Measurements from ENCODE around the gene CD226. TPM values are rescaled to one million over a fixed set of nuclear protein-coding genes. Genes with fewer than 3 reads are reported as not detected.
"Not testable (repeated sequence)": the region's sequence is repeated elsewhere in the genome, so short reads cannot be mapped to it uniquely, and the experiment has no call there.

Gene CD226
- polyA plus RNA-seq, 1 donor, result 0.67 TPM

DNA sequence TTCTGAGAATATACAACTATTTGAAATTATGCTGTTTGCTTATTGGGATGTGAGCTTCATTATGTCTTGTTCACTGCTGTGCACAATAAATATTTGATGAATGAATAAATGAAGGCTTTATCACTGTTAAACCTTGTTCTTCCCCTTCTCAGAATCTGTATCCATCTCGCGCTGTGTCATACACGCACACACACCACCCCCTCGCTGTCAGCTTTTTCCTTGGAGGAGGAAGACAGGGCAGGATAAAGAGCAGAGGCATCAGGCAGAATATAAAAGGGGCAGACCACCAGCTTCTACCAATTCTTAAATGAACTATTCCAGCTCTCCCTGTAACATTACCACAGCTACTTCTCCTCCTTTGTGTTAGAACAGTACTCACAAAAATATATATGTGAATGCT is 75.0 kb downstream of the CD226 start:
- DNase-seq (ENCODE audit: low read depth), result no peak

DNA sequence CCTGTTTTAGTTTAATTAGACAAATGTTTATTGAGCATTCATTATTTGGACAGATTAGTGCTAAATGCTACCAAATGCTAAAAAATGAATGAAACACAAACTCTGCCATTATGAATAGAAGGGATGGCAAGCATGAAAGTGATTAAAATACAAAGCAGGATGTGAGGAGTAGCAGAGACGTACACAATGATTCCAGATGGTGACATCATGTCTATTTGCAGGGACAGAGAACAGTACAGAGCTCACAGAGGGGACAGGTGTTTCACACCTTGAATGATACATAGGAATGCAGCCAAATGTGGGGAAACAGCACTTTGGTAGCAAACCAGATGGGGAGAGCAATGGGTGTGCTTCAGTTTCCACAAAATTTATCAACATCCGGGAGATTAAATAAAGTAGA is 76.3 kb downstream of the CD226 start:
- DNase-seq (ENCODE audit: low read depth), result no peak

DNA sequence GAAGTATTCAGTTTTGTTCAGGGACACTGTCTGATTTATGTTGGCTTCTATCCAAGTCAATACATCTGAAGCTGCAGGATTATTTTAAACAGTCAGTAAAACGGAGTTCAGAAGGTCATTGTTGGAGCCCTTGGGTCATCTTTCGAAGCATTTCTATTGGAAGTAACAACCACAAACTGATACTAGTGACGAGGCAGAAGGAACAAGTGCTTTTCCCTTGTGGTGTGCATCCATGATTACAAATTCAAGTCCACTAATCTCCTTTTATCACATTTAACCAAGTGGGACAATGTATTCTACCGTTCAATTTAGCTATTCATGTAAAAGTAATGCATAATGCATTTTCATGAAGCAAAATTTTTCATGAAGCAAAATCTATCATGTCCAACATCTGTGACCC is 76.9 kb downstream of the CD226 start:
- DNase-seq (ENCODE audit: low read depth), result no peak

DNA sequence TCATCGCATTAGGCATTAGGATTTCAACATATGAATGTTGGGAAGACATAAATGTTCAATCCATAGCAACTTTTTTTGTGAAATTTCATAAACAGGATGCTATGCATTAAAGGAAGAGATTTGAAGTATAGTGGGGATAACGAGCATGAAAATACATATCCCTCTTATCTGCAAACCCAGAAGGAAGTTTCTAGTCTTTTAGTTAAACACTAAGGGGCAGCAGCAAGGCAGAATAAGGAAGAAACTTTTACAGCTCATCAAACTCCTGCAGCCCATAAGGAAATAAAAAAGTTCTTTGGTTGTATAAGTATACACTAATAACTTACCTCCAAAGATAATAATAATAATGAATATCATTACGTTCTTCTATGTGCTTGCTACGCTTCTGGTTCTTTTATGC is 81.5 kb downstream of the CD226 start:
- DNase-seq (ENCODE audit: low read depth), result no peak

DNA sequence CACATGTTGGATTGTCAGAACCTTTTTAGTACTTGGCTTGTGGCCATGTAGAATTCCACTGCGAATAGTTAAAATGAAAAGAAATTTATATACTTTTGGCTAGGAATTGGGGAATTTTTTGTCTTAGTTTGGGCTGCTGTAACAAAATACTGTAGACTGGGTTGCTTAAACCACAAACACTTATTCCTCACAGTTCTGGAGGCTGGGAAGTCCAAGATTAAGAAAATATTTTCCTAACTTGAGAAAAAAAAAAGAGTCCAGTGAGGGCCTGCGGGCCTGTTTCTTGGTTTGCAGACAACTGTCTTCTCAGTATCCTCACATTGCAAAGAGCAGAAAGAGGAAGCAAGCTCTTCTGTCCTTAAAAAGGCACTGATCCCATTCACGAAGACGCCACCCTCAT is 81.9 kb downstream of the CD226 start:
- DNase-seq (ENCODE audit: low read depth), result no peak

DNA sequence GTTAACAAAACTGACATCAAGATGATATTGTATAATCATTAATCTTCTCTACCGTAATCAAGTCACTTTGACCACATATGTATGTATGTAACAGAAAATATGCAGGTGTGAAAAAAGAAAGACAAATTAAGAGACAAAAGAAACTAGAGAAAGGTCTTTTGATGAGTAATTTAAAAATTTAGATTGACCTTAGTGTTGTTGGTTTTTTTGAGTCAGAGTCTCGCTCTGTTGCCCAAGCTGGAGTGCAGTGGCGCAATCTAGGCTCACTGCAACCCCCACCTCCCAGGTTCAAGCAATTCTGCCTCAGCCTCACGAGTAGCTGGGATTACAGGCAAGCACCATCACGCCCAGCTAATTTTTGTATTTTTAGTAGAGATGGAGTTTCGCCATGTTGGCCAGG is 82.9 kb downstream of the CD226 start:
- not testable (repeated sequence) for DNase-seq (ENCODE audit: low read depth)

DNA sequence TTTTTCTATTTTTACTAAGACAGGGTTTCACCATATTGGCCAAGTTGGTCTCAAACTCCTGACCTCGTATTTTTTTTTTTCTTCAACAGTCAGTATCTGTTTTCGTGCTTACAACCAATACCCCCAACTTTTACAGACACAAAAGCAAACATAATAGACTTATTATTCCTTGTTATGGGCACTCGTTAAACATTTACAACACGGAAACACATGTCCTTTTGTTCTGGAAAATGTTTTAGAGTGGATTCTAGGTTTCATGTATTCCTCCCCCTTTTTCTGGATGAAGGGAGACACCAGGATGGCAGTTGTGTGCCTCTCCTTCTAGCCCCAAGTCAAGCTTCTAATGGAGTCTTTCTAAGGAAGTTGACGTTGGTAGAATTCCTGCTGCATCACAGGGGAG is 88.8 kb downstream of the CD226 start:
- DNase-seq (ENCODE audit: low read depth), result no peak

DNA sequence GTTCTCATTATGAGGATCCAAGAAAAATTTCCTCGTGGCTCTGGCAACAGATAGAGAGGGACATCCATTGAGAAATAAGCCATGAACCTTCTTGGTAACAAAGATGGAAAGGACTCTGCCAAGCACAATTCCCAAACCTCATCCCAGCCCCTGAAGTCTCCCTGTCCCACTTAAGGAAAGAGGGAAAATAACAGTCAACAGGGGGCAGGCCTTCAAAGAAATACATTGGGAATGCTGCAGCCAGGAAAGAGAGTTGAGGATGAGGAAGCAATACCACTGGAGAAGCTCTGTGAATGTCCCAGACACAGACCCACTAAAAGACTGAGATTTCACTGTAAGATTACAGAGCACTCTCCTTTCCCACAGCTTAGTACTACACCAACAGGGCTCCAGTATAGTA is 93.2 kb downstream of the CD226 start:
- no peak for DNase-seq (ENCODE audit: low read depth)

DNA sequence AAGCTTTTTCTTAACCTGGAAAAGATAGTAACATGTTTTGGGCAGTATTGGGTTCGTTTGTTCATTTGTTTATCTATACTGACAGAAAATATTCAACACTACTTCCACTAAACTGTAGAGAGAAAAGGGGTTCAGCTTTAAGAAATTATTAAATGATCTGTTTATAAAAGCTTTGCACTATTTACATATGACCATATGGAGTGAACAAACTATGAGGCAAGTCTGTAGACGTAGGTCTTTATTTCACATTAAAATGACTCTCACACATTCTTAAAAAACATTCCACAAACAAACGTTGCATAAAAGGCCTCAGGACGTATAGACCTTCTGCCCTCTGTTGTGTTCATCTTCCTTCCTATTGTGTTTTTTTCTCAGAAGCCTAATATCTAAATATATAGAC is 94.6 kb downstream of the CD226 start:
- no peak for DNase-seq (ENCODE audit: low read depth)

DNA sequence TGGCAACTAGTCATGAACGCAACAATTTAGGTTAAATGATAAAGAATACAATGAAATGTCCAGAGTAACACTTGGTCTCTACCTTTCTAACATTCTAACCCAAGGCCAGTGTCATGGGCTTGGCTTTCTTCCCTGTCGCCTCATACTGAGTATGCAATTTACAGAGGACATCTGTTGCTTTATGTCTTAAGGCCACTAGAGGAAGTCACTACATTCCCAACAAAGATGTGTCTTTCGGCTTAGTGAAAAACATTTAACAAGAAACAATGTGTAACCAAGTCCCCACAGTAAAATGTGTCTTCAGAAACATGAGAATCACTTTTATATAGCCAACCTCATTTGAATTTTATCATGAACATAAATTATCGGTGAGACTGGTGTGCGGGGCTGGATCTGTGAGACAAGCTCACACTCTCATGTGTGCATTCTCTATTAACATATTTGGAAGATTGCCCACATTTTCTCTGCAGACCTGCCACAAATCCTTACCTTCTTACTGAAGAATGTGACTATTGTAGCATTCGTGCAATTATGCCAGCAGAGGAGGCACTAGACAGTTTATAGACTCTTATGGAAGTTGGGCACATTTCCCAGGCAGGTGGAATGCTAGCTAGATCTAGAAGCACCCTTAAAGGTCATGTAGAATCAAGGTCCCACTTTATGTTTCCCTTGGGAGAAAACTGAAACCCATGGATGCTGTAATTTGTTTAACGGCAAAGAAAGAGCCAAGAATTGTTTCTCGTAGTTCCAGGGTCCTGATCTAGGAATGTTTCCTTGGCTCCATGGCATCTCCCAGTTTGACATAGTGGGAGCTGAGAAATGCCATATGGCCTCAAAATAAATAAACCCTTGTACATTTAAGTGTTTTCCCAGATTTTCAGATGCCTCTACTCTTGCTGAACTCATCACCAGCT is 101.8 kb downstream of the CD226 start:
- no peak for DNase-seq (ENCODE audit: low read depth)

DNA sequence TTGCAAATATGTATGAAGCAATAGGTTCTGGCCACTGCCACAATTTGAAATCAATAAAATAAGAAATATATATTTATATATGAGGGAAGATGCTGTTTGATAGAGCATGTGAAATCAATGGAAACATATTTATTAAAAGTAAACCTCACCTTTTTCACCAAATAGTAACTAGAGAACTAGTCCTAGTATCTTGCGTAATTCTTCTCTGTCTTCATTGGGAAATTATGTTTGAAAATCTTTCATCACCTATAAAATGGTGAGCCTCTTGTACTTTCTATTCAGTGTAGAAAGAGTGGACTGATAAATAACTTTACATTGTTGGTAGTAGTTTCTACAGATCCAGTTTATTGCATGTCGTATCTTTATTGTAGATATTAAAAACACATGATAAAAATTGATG is 103.0 kb downstream of the CD226 start:
- no peak for DNase-seq (ENCODE audit: low read depth)

DNA sequence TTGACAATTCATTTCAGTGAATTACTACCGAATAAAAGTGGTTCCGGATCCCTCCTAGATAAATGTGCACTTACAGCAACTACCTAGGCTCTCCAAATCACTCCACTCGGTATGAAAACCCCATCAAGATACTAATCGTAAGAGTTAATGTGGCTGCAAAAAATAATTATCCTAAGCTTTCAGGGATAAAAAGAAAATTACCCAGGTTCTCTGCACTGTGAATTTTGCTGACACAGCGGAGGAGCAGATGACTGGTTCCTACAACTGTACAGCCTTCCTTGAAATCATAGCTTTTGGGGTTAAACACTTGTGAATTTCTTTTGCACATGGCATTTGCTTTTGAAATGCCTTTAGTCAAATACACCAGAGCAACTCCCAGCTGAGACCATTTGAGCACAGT is 104.7 kb downstream of the CD226 start:
- DNase-seq (ENCODE audit: low read depth), result no peak

DNA sequence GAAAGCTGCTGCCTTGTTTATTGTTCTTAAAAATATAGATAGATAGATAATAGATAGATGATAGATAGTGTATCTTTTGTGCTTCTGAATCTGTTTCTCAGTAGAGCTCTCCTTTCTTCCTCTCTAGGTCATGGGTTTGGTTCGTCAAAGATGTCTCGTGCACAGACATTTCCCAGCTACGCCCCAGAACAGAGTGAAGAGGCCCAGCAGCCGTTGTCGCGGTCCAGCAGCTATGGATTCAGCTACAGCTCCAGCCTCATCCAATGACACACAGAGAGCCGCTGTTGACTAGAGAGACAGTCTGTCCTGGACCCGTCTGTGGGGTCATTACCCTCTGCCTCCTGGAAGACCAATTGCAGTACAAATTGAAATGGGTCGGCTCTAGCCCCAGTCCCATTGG is 106.6 kb downstream of the CD226 start:
- no peak for DNase-seq (ENCODE audit: low read depth)

DNA sequence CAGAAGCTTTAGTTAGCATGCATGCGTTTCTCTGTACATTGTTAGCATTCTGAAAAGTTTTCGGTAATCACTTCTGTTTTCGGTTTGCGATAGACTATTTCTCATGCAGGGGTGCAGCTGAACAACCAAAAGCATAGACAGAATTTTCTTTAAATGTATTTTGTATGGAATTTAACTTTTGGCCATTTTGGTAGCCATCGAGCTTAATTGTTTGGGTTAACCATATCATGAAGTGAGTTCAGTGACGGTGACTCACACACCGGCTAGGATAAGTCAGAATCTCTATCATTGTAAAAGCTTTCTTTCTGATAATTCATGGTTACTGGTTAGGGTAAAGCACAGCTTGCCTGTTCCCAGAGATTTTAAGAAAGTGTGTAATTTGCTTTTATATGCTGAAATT is 107.2 kb downstream of the CD226 start:
- DNase-seq (ENCODE audit: low read depth), result no peak

DNA sequence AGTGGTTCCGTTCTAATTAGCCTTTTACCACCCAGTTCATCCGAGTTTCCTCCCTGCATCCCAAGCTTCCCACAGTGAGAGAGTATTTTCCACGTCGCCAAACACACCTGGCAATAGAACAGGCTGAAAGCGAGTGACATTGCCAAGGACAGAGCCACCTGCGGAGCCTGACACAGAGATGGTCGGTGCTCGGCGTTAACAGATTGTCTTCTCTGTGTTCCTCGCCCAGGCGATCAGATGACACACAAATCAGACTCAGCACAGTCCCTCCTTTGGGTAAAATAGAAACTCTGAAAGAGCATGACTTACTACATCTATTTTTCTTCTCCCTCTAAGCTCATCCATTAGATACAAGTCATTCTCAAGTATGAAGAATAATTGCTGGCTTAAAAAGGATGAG is 107.7 kb downstream of the CD226 start:
- DNase-seq (ENCODE audit: low read depth), result no peak

DNA sequence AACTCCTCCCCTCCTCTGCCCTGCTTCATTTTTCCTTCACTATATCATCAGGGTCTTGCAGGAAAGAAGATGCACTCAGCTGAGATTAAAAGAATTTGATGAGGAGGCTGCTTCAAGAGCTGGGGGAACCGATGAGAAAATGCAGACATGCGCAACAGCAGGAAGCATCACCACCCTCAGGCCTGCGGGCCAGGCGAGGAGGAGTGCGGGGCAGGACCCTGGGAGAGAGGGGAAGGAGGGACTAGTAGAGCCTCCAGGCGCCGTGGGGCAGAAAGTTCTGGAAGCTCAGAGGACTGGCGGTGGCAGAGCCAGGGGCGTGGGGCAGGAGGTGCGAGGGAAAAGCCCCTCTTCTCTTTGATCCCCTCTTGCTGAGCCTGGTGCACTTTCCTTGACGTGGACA is 108.2 kb downstream of the CD226 start:
- no peak for DNase-seq (ENCODE audit: low read depth)

DNA sequence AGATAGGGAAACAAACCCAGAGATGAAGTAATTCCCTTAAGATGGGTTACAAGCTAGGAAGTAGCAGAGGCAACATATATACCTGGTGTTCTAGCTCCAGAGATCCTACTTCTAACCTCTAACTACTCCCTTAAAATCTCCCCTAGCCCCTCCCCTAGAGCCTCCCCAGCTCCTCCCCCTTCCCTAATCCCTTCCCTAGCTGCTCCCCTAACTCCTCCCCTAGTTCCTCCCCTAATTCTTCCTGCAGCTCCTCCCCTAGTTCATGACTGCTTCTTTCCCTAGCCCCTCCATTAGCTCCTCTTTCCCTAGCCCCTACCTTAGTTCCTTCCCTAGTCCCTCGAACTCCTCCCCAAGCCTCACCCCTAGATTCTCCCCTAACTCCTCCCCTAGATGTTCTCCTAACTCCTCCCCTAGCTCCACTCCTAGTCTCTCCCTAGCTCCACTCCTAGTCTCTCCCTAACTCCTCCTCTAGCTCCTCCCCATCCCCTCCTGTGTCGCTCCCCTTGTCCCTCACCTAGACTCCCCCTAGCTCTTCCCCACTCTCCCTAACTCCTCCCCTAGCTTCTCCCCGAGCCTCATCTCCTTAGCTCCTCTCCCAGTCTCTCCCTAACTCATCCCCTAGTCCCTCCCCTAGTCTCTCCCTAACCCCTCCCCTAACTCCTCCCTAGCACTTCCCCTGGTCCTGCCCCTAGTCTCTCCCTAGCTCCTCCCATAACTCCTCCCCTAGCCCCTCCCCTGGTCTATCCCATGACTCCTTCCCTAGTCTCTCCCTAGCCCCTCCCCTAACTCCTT is 108.9 kb downstream of the CD226 start:
- no peak for DNase-seq (ENCODE audit: low read depth)

DNA sequence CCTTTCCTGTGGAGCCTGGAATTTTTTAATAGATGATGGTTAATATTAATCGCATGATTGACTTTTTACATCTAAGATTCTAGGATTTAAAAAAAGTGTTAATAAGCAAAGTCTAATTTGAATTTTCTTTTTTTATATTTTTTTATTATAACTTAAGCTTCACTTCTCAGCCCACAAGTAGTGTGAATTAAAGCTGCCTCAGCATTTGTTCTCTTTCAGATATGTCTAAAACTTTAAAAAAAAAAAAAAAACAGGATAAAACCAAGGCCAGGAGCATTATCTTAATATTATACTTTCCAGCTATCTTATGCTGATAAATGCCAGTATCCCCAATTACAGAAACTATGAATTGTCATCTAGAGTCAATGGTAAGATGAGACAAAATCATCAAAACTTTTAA is 109.7 kb downstream of the CD226 start:
- DNase-seq (ENCODE audit: low read depth), result no peak

DNA sequence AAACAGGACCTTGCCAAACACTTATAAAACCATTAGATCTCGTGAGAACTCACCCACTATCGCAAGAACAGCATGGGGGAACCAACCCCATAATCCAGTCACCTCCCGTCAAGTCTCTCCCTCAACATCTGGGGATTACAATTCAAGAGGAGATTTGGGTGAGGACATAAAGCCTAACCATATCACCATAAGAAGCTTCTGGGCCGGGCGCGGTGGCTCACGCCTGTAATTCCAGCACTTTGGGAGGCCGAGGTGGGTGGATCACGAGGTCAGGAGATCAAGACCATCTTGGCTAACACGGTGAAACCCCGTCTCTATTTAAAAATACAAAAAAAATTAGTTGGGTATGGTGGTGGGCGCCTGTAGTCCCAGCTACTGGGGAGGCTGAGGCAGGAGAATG is 112.7 kb downstream of the CD226 start:
- DNase-seq (ENCODE audit: low read depth), result not testable (repeated sequence)

DNA sequence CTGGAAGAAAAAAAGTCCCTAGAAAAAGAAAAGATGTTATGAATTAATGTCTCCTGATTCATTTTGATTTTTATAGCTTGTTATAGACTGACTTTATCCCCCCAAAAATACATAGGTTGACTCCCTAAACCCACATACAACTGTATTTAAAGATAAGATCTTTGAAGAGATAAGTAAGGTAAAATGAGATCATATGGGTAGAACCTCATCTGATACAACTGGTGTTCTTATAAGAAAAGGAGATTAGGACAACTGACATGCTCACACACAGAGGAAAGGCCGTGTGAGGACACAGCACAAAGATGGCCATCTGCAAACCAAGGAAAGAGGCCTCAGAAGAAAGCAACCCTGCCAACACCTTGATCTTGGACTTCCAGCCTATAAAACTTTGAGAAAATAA is 117.5 kb downstream of the CD226 start:
- no peak for DNase-seq (ENCODE audit: low read depth)

DNA sequence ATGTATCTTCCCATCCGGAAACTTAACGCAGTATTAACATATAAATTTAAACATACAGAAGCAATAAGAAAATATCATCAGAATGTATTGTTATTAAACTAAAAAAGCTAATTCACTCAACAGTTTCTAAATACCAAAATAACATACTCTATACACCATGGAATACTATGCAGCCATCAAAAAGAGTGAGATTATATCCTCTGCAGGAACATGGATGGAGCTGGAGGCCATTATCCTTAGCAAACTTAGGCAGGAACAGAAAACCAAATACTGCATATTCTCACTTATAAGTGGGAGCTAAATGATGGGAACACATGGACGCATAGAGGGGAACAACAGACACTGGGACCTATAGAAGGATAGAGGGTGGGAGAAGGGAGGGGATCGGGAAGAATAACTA is 127.1 kb downstream of the CD226 start:
- DNase-seq (ENCODE audit: low read depth), result no peak

DNA sequence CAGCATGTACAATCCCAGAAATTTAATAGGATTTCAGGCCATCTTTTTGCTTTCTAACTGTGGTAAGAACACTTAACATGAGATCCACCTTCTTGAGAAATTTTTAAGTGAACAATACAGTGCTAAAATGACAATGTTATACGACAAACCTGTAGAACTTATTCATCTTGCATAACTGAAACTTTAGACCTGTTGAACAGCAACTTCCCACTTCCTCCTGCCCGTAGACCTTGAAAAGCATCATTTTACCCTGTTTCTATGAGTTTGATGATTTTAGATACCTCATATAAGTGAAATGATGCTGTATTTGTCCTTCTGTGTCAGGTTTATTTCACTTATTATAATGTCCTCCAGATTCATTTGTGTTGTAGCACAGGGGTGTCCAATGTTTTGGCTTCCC is 128.2 kb downstream of the CD226 start:
- DNase-seq (ENCODE audit: low read depth), result no peak

DNA sequence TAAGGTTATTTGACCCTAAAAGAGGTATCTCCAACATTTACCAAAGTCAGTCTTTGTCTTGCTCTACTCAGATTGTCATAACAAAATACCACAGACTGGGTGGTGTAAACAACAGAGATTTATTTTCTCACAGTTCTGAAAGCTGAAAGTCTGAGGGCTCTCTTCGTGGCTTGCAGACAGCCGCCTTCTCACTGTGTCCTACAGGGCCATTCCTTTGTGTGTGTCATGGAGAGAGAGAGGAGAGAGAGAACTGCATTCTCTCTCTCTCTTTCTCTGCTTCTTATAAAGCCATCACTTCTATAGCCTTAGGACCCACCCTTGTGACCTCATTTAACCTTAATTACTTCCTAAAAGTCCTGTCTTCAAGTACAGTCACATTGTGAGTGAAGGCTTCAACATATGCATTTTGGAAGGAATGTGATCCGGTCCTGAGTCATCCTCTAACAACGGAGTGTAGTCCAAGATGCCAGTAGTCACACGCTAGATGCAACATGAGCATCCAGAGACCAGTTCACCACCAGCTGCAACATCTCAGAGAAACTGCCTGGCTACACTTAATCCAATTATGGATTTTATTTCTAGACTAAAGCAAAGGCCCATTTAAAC is 130.2 kb downstream of the CD226 start:
- no peak for DNase-seq (ENCODE audit: low read depth)
